Left forelimb (tissue), 1 donor: ENCODE data around the gene ANO1.
"Not testable (repeated sequence)": the region's sequence is repeated elsewhere in the genome, so short reads cannot be mapped to it uniquely, and the experiment has no call there.

Source experiments
- DNase-seq: peaks from one replicate; pipeline ENCODE4 v3.0.0-alpha.2; 2018; ENCODE audit warnings: low spot score

The ANO1 gene

DNA sequence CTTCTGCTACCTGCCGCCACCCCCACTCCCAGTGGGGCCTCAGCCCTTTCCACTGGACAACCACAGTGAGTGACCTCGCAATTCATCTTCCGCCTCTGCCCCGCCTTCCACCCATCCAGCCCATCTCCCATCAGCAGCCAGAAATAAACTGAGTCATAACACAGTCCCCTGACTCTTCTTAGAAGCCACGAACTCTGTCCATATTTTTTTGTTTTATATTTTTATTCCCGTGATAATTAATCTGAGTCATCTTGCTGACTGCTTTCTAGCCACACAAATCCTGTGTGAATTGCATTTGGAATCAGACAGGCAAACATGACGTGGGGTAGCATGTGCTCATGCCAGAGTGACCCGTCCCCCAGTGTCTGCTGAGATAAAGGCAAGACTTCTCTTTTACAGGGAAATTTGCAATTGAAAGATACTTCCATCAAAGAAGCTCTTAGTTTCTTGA lies 132.0 kb downstream of the ANO1 start:
- no peak for DNase-seq

GRCh38 chr11:70210530-70210929 lies 132.4 kb downstream of the ANO1 start:
- DNase-seq = no peak

GRCh38 chr11:70212227-70212811 lies 134.2 kb downstream of the ANO1 start:
- DNase-seq = no peak

DNA sequence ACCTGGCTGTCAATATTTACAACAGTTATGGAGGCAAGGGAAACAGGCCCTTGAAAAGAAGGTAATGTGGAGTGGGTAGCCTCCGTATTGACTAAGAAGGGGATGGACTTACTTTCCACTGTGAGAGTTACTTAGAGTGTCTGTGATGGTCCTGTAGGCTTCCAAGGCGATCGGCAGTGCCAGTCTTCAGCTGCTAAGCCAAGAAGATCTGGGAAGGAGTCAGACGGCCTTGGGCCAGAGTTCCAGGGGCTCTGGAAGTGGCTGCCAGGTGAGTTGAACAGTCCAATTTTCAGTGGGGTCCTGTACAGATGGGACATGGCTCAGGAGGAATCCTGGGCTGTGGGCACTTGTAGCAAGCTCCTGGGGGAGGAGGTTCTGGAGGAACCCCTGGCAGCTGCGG lies 139.3 kb downstream of the ANO1 start:
- DNase-seq = not testable (repeated sequence)

GRCh38 chr11:70218076-70218475 lies 140.0 kb downstream of the ANO1 start:
- not testable (repeated sequence) for DNase-seq

- DNase-seq = no peak
Observed at GRCh38 chr11:70220136-70220535, 142.0 kb downstream of the ANO1 start.

GRCh38 chr11:70220920-70221319 lies 142.8 kb downstream of the ANO1 start:
- DNase-seq = no peak

DNA sequence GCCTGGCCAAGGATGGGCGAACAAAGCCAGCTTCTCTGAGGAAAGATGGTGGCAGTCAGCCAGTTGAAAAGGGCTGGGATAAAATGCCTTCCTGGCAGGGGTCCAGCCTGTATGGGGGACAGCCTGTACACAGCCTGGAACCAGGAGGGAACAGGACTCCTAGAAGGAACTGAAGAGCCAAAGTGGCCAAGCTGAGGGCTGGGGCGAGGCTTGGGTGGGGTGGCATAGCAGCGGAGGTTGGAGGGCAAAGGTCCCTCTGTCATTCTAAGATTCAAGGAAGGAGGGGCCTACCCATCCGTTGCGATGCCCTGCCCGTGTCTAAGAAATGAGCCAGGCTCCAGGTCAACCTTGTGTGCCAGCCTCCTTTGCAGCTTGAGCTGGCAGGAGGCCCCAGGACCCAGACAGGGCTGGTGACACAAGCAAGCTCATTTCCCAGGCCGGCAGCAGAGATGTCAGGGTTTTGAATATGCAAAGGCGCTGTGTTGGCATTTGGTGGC lies 147.6 kb downstream of the ANO1 start:
- DNase-seq = no peak

GRCh38 chr11:70226183-70226582 lies 148.1 kb downstream of the ANO1 start:
- DNase-seq = no peak

GRCh38 chr11:70226967-70227366 lies 148.8 kb downstream of the ANO1 start:
- DNase-seq = no peak

- DNase-seq = no peak
Observed at GRCh38 chr11:70229737-70230136, 151.6 kb downstream of the ANO1 start.

DNA sequence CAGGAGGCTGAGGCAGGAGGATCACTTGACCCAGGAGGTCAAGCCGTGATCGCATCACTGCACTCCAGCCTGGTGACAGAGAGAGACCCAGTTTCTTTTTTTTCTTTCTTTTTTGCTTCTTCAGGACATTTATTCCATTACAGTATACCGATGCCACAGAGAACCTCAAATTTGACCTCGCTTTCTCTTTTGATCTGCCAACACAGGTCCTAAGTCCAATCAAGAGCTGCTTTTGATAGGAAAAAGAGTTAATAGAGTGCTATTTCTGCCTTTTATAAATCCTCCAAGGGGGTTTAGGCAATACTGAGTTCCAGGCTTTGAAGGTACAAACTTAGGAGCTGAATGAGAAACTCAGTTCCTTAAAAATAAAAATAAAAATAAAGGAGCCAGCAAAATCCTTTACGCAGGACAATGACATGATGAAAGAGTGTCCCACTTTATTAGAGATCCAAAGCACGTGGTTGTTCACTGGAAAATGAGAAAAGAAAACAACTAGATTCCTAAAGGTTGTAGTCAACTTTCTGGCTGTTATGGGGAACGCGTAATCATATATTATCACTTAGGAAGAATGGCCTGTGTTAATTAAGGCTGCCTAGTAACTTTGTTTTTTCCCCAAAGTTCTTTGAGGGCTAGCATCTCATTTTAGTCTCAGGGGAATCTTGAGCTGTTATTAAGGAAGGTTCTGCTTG lies 152.2 kb downstream of the ANO1 start:
- no peak for DNase-seq

DNA sequence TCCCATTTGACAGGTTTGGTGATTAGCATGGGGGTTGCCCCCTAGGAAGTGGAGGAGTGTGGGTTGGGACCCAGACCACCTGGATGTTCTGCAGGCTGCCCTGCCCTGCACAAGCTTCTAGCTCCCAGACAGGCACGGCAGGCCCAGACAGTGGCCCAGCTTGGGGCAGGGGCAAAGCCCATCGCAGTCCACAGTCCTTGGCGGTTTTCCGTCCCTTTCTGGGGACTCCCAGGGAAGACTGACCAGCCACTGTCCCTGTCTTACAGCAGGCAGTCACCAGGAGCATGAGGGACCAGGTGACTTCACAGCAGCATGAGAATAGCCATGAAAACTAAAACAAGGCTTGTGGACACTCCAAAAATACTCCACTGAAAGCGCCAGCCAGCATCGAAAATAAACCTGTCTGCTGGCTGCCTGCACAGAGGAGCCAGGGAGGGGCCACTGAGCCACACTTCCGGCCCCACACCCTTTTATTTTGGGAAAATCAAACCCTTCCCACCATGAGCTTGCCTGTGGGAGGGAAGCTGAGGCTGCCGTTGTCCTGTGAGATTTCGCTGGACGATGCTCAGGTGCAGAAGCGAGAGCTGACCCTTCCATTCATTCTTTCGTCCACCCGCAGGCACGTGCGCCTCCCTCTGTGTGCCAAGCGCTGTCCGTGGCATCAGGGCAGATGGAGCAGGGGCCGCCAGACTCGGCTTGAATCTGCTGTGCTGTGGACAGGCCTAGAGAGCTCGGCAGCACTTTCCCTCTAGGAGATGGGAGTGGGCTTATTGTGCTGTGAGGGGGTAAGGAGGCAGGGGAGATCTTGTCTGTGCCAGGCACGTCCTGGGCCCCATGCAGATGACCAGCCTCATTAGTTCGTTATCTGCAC lies 153.0 kb downstream of the ANO1 start:
- no peak for DNase-seq

DNA sequence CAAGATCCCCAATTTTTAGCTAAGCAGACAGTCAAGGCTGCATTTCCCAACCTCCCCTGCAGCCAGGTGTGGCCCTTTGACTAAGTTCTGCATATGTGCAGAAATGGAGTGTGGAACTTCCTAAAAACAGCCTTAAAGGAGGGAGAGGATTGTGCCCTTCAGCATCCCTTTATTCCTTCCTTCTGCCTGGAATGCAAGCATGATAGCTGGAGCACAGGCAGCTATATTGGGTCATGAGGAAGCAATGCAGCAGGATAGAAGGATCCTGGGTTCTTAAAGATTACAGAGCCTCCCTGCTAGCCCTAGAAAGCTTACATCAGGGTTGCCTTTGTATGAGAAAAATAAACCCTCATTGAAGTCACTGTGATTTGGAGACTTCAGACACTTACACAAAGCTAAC lies 154.9 kb downstream of the ANO1 start:
- DNase-seq = no peak

GRCh38 chr11:70233511-70233934 lies 155.4 kb downstream of the ANO1 start:
- DNase-seq = no peak

DNA sequence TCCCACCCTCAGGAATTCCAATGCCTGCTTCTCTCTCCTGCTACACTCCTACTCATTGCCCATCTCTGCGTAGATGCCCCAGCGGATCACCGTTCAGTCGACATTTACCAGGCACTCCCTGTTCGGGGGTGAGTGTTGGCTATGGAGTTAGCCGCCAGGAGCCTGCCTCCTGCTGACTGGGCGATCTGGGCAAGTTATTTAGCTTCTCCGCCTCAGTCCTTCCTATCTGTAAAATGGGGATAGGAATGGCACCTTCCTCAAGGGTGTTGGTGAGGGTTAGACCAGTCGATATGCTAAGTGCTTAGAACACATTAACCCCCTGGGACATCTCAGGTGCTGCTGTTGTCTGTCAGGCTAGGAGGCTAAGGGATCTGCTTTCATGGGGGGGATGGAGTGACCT lies 155.8 kb downstream of the ANO1 start:
- no peak for DNase-seq
